GM19438 (cell line): ENCODE measurements around the gene MT3.

Experiments used
- ATAC-seq: cut with Tn5 transposase; IDR thresholded peaks from one replicate; pipeline ENCODE4 v1.9.1; 2021; ENCODE audit warnings: low read depth; ENCODE audit not compliant: unreplicated experiment

MT3 gene

GRCh38 chr16:56589141-56590039 lies at the start of gene MT3:
Gene MT3 (plus strand): TSS chr16:56589528. CDS start chr16:56589591, 63 bp downstream.
- no peak for ATAC-seq

- ATAC-seq, result no peak
These were observed 49.7 kb upstream of the MT3 start for GRCh38 chr16:56539656-56540055.

GRCh38 chr16:56542039-56542438 lies 47.3 kb upstream of the MT3 start:
- ATAC-seq, result no peak

GRCh38 chr16:56547120-56547948 lies 42.0 kb upstream of the MT3 start:
- no peak for ATAC-seq

- no peak for ATAC-seq
These were observed 41.3 kb upstream of the MT3 start for GRCh38 chr16:56547949-56548567.

- no peak for ATAC-seq
These were observed 40.2 kb upstream of the MT3 start for GRCh38 chr16:56549161-56549560.

GRCh38 chr16:56549744-56550385 lies 39.5 kb upstream of the MT3 start:
- no peak for ATAC-seq

GRCh38 chr16:56551796-56552738 lies 37.3 kb upstream of the MT3 start:
- ATAC-seq, result no peak

GRCh38 chr16:56554441-56554840 lies 34.9 kb upstream of the MT3 start:
- ATAC-seq, result no peak

- ATAC-seq, result no peak
These were observed 31.1 kb upstream of the MT3 start for GRCh38 chr16:56558024-56558747.

- no peak for ATAC-seq
These were observed 30.2 kb upstream of the MT3 start for GRCh38 chr16:56559109-56559508.

GRCh38 chr16:56560447-56560846 lies 28.9 kb upstream of the MT3 start:
- ATAC-seq, result no peak

- no peak for ATAC-seq
These were observed 28.2 kb upstream of the MT3 start for GRCh38 chr16:56561126-56561525.

GRCh38 chr16:56564793-56565477 lies 24.4 kb upstream of the MT3 start, which contains the start of gene MT4:
Gene MT4 (plus strand): TSS chr16:56565073. CDS start chr16:56565129, 56 bp downstream.
- ATAC-seq, result no peak

GRCh38 chr16:56569971-56570370 lies 19.4 kb upstream of the MT3 start:
- no peak for ATAC-seq

- ATAC-seq, result no peak
These were observed 17.8 kb upstream of the MT3 start for GRCh38 chr16:56571525-56571924.

GRCh38 chr16:56574625-56575024 lies 14.7 kb upstream of the MT3 start:
- no peak for ATAC-seq

- ATAC-seq, result no peak
These were observed 12.6 kb upstream of the MT3 start for GRCh38 chr16:56576585-56577299.
